Hepatocyte (in vitro differentiated cells): Measurements from ENCODE around the gene TBC1D1. TPM values are rescaled to one million over a fixed set of nuclear protein-coding genes. Genes with fewer than 3 reads are reported as not detected.
A peak's percentile ranks its signal among the peaks of the same experiment; 100 is the strongest.

ENCODE experiments used
- DNase-seq: peaks from one replicate; pipeline ENCODE4 v3.0.0-alpha.2; 2016; ENCODE audit warnings: low spot score
- H2AFZ ChIP-seq: fragments of 200-600 bp; sonication (generic); 2 replicates; pipeline ENCODE4 v1.6.0; 2016; ENCODE audit warnings: antibody characterized with exemption, mild to moderate bottlenecking
- H3K27ac ChIP-seq: fragments of 200-600 bp; sonication (generic); 2 replicates; pipeline ENCODE4 v1.5.1; 2016; ENCODE audit warnings: mild to moderate bottlenecking
- H3K27me3 ChIP-seq: fragments of 200-600 bp; sonication (generic); 2 replicates; pipeline ENCODE4 v1.6.1; 2016
- H3K36me3 ChIP-seq: fragments of 200-600 bp; sonication (generic); replicated peaks from 2 replicates; pipeline ENCODE4 v1.5.1; 2016; ENCODE audit warnings: low read depth; ENCODE audit not compliant: insufficient read depth
- H3K4me1 ChIP-seq: fragments of 200-600 bp; sonication (generic); 2 replicates; pipeline ENCODE4 v1.5.1; 2016; ENCODE audit warnings: mild to moderate bottlenecking, moderate library complexity; ENCODE audit not compliant: insufficient read depth
- H3K4me2 ChIP-seq: fragments of 200-600 bp; sonication (generic); 2 replicates; pipeline ENCODE4 v1.6.0; 2016
- H3K4me3 ChIP-seq: fragments of 200-600 bp; sonication (generic); 2 replicates; pipeline ENCODE4 v1.5.1; 2016; ENCODE audit warnings: mild to moderate bottlenecking
- H3K79me2 ChIP-seq: fragments of 200-600 bp; sonication (generic); 2 replicates; pipeline ENCODE4 v1.6.0; 2017; ENCODE audit warnings: mild to moderate bottlenecking
- H3K9me2 ChIP-seq: fragments of 200-600 bp; sonication (generic); replicated peaks from 2 replicates; pipeline ENCODE4 v1.6.0; 2017; ENCODE audit warnings: mild to moderate bottlenecking; ENCODE audit not compliant: insufficient read depth
- H3K9me3 ChIP-seq: fragments of 200-600 bp; sonication (generic); 2 replicates; pipeline ENCODE4 v1.5.1; 2016; ENCODE audit warnings: low read depth, mild to moderate bottlenecking
- H4K20me1 ChIP-seq: fragments of 200-600 bp; sonication (generic); 2 replicates; pipeline ENCODE4 v1.6.0; 2016; ENCODE audit warnings: mild to moderate bottlenecking; ENCODE audit not compliant: insufficient read depth, poor library complexity, severe bottlenecking
- EZH2 ChIP-seq: fragments of 200-600 bp; sonication (generic); IDR thresholded peaks from 2 replicates; pipeline ENCODE4 v1.6.1; 2016; ENCODE audit warnings: antibody characterized with exemption, mild to moderate bottlenecking, borderline replicate concordance
- EZH2phosphoT487 ChIP-seq: fragments of 200-600 bp; sonication (generic); IDR thresholded peaks from one replicate; pipeline ENCODE4 v1.6.1; 2018; ENCODE audit warnings: antibody characterized with exemption, mild to moderate bottlenecking, low read depth, moderate library complexity; ENCODE audit not compliant: unreplicated experiment, severe bottlenecking
- WGBS: methylation state at CpG from one replicate; pipeline ENCODE4 v1.1.6; 2016; ENCODE audit warnings: low lambda C conversion rate; ENCODE audit errors: missing lambda C conversion rate; 5-methylcytosine and 5-hydroxymethylcytosine counted together
- polyA plus RNA-seq: library from polyadenylated mRNA; unstranded; fragments of >200 nt; fragmentation: Nextera tagmentation; extraction: Ambion mirVana; gene quantifications from 2 replicates; pipeline ENCODE4 v1.2.1, GENCODE V29; 2016
- total RNA-seq: library from RNA; depleted of rRNA; stranded (reverse); fragments of >200 nt; gene quantifications from 2 replicates; pipeline ENCODE4 v1.2.3, GENCODE V29; 2014
- TF ChIP-seq, protein P1 (sequence below): fragments of 200-600 bp; sonication (generic); IDR thresholded peaks from 2 replicates; pipeline ENCODE4 v1.5.1; 2016; ENCODE audit warnings: antibody characterized with exemption, mild to moderate bottlenecking; ENCODE audit not compliant: poor library complexity

Gene TBC1D1
- total and polyA plus RNA-seq, 2 experiments from 2014 or later, result 45.6 to 117 TPM

DNA sequence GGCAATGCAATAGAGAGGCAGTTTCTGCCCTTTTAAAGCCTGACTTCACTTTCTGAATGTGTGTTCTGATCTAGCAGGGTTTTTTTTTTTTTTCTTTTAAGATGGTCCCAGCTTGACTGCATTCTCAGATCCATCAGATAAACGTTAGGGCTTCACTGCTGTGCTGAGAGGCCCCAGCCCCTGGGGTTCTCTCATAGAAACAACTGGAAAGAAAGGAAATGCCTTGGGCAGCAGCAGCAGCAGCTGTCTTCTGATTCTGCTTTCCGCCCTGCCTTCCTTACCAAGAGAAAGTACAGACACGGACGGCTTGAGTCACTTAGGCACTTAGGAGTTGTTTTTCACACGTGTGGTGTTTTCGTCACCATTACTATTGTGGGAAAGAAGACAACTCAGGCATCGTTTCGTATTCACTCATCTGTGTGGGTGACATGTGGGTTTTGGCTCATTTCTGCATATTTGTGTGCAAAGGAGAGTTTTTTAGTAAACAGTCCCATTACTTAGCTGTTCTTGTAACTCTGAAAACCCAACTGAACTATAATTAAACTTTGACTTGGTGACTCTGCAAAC lies 241.3 kb downstream of the TBC1D1 start:
- TF ChIP-seq EZH2, result no peak
- no peak for TF ChIP-seq EZH2phosphoT487
- TF ChIP-seq, protein P1, sequence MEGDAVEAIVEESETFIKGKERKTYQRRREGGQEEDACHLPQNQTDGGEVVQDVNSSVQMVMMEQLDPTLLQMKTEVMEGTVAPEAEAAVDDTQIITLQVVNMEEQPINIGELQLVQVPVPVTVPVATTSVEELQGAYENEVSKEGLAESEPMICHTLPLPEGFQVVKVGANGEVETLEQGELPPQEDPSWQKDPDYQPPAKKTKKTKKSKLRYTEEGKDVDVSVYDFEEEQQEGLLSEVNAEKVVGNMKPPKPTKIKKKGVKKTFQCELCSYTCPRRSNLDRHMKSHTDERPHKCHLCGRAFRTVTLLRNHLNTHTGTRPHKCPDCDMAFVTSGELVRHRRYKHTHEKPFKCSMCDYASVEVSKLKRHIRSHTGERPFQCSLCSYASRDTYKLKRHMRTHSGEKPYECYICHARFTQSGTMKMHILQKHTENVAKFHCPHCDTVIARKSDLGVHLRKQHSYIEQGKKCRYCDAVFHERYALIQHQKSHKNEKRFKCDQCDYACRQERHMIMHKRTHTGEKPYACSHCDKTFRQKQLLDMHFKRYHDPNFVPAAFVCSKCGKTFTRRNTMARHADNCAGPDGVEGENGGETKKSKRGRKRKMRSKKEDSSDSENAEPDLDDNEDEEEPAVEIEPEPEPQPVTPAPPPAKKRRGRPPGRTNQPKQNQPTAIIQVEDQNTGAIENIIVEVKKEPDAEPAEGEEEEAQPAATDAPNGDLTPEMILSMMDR, result no peak
- Histone ChIP-seq H3K27ac (peak overlapping the region; percentile 93), H3K27me3 (no peaks in the 10 kb centered on the region), H3K4me2 (peak overlapping the region; percentile 53), H2AFZ (no peak overlapping the region), H3K4me1 (peaks cover 29% of the 10 kb centered on the region), H3K9me2 (no peaks in the 10 kb centered on the region), H4K20me1 (no peaks in the 10 kb centered on the region), H3K9me3 (no peaks in the 10 kb centered on the region), H3K4me3 (no peak overlapping the region), H3K79me2 (no peaks in the 10 kb centered on the region), H3K36me3 (no peaks in the 10 kb centered on the region)
- peak; percentile 83 for DNase-seq
- WGBS, result 15% methylated on average over 8 of the region's 8 CpGs

DNA sequence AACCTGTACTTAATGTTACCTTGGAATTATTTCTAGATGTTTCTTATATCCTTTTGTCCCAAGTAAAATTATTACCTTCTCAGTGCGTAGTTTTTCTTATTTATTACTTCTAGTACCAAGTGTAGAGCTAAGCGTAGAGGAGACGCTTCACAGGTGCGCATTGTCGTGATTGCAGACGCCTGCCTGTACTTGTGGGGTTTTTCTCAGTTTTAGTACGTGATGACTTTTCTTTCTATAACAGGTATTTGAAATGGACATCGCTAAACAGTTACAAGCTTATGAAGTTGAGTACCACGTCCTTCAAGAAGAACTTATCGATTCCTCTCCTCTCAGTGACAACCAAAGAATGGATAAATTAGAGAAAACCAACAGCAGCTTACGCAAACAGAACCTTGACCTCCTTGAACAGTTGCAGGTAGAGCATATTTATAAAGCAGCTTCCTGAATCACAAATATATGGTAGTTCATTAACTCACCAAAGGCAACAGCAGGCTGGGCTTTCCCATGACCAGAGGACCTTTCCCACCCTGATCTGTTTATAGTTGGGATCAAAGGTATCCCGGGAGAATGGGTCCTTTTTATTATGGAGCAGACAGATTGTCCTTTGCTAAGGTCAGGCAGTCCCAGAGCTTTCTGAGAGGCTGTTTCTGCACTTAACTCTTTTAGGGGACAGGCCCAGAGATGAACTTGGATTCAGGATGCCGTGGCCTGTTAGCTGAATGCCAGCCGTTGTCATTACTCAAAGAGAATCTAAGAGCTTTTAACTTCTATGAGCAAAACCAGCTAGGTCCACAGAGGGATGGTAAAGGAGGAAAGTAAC lies 242.2 kb downstream of the TBC1D1 start:
- Histone ChIP-seq H2AFZ (no peak overlapping the region), H4K20me1 (no peaks in the 10 kb centered on the region), H3K4me2 (peak overlapping the region; percentile 53), H3K79me2 (no peaks in the 10 kb centered on the region), H3K9me2 (no peaks in the 10 kb centered on the region), H3K36me3 (no peaks in the 10 kb centered on the region), H3K27ac (peak overlapping the region; percentile 93), H3K4me3 (no peak overlapping the region), H3K27me3 (no peaks in the 10 kb centered on the region), H3K4me1 (peaks cover 29% of the 10 kb centered on the region), H3K9me3 (no peaks in the 10 kb centered on the region)
- peak; percentile 71 for DNase-seq
- 52% methylated on average over 14 of the region's 14 CpGs for WGBS
- TF ChIP-seq EZH2phosphoT487, result no peak
- TF ChIP-seq EZH2, result no peak
- TF ChIP-seq, protein P1, result no peak

DNA sequence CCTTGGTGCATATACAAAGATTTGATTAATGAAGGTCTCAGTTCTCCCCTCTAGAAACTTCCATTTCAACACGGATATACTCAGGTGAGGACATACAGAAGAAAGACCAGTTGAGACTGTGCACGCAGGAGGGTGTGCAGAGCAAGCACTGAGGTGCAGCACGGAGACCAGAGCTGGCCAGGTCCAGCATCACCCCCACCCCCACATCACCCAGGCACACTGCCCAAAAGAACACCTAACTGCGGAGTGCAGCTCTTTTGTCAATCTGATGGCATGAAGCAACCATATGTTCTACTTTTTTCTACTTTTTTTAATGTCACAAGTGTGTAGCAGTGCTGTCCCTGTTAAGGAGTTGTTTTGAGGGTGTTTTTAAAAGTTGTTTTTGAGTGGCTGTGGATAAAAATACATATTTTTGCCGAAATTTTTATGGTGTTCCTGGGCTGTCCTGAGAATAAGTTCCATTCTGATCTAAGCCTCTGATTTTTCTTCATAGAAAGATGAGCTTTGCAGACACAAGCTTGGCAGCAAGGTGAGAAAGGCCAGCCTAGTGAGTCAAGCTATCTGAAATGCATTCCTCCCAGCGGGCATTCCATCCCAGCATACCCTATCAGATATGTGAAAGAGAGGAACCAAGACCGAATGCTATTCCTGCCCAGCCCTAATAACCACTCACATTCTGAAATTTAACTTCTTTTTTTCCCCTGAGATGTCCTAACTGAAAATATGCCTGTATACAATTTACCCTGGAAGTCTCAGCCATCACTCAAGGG lies 243.0 kb downstream of the TBC1D1 start:
- H3K4me1 ChIP-seq, result peaks cover 29% of the 10 kb centered on the region
- no peaks in the 10 kb centered on the region for H3K9me3 ChIP-seq
- peak overlapping the region; percentile 93 for H3K27ac ChIP-seq
- H3K9me2 ChIP-seq, result no peaks in the 10 kb centered on the region
- no peak for DNase-seq
- H3K36me3 ChIP-seq, result no peaks in the 10 kb centered on the region
- no peaks in the 10 kb centered on the region for H3K79me2 ChIP-seq
- TF ChIP-seq EZH2phosphoT487 (no peak), EZH2 (no peak)
- TF ChIP-seq, protein P1, result no peak
- no peaks in the 10 kb centered on the region for H4K20me1 ChIP-seq
- H3K27me3 ChIP-seq, result no peaks in the 10 kb centered on the region
- WGBS, result 70% methylated on average over 7 of the region's 7 CpGs
- no peak overlapping the region for H2AFZ ChIP-seq
- peak overlapping the region; percentile 49 for H3K4me2 ChIP-seq
- no peak overlapping the region for H3K4me3 ChIP-seq
